Neutrophil (primary cell): Measurements from ENCODE around the gene SAP30BP.

ENCODE experiments used
- H3K27ac ChIP-seq: fragments of 200-600 bp; sonication (generic); 2 replicates; pipeline ENCODE4 v1.5.1; 2016; ENCODE audit warnings: mild to moderate bottlenecking, moderate library complexity
- H3K27me3 ChIP-seq: fragments of 200-600 bp; sonication (generic); 2 replicates; pipeline ENCODE4 v1.6.0; 2016; ENCODE audit warnings: mild to moderate bottlenecking
- H3K36me3 ChIP-seq: fragments of 200-600 bp; sonication (generic); 2 replicates; pipeline ENCODE4 v1.5.1; 2017
- H3K4me1 ChIP-seq, 2 experiments: fragments of 200-600 bp in 1 of 2; sonication (generic) in 1 of 2; 1 replicate in 1 of 2; 2 replicates in 1 of 2; pipeline versions ENCODE4 v1.5.1 to v1.6.1; 2013 to 2016; ENCODE audit warnings: low read depth in 1 of 2, low read length in 1 of 2, mild to moderate bottlenecking in 1 of 2, moderate library complexity in 1 of 2; ENCODE audit not compliant: control insufficient read depth in 1 of 2, insufficient read depth in 1 of 2
- H3K4me3 ChIP-seq, 2 experiments: fragments of 200-600 bp in 1 of 2; sonication (generic) in 1 of 2; 1 replicate in 1 of 2; 2 replicates in 1 of 2; pipeline ENCODE4 v1.5.1; 2013 to 2016; ENCODE audit warnings: low read depth in 1 of 2, low read length in 1 of 2, mild to moderate bottlenecking in 1 of 2, moderate library complexity in 1 of 2
- H3K9me3 ChIP-seq: fragments of 200-600 bp; sonication (generic); 2 replicates; pipeline ENCODE4 v1.5.1; 2016
- TF ChIP-seq, protein P1 (sequence below): fragments of 200-600 bp; sonication (generic); IDR thresholded peaks from 2 replicates; pipeline ENCODE4 v1.5.1; 2016; ENCODE audit warnings: antibody characterized with exemption

Gene SAP30BP

DNA sequence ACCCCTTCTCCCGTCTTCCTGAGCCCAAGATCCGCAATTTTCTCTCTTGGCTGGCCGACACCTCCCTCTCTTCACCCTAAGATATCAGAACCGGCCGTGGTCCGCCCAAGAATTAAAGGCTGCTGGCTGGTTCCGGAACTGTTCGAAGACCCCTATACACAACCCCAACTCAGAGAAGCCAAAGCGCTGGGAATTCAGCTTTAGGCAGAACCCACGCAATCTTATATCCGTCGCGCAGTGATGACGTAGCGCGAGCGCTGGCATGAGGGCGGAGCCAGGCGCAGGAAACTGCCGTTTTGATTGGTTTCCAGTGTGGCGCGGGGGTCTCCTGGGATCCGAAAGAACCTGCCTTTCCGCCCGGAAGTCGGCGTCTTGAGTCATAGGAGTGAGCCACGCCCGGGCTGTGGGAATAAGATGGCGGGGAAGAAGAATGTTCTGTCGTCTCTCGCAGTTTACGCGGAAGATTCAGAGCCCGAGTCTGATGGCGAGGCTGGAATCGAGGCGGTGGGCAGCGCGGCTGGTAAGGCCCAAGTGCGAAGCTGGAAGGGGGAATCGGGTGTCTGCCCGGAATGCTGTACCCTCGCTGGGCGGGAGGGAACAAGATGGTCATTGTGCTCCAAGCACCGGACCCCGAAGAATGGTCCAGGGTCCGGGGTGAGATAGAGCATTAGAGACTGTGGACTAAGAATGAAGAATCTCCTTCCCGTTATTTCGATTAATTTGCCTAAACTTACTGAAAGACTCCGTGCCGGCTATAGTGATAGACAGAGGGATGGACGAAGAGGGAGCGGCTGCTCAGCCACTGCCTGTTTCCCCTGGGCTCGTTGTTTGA is at the start of gene SAP30BP, which contains the start of gene RECQL5:
SAP30BP (plus strand) TSS at position 380 of the 832 bp plus-strand sequence; CDS start at position 415, 35 bp downstream.
RECQL5 (minus strand) TSS at position 196 of the 832 bp plus-strand sequence. CDS start 597 bp downstream, outside the sequence.
- peaks cover 18 to 21% of the 10 kb centered on the region in 2 experiments for H3K4me1 ChIP-seq
- H3K27me3 ChIP-seq, result no peaks in the 10 kb centered on the region
- H3K9me3 ChIP-seq, result no peaks in the 10 kb centered on the region
- TF ChIP-seq, protein P1, sequence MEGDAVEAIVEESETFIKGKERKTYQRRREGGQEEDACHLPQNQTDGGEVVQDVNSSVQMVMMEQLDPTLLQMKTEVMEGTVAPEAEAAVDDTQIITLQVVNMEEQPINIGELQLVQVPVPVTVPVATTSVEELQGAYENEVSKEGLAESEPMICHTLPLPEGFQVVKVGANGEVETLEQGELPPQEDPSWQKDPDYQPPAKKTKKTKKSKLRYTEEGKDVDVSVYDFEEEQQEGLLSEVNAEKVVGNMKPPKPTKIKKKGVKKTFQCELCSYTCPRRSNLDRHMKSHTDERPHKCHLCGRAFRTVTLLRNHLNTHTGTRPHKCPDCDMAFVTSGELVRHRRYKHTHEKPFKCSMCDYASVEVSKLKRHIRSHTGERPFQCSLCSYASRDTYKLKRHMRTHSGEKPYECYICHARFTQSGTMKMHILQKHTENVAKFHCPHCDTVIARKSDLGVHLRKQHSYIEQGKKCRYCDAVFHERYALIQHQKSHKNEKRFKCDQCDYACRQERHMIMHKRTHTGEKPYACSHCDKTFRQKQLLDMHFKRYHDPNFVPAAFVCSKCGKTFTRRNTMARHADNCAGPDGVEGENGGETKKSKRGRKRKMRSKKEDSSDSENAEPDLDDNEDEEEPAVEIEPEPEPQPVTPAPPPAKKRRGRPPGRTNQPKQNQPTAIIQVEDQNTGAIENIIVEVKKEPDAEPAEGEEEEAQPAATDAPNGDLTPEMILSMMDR, result no peak
- peak within 1 kb of the TSS; percentile 91 to 99 for H3K4me3 ChIP-seq
- peaks cover 40% of the 10 kb centered on the region for H3K36me3 ChIP-seq
- peak within 1 kb of the TSS; percentile 91 for H3K27ac ChIP-seq

DNA sequence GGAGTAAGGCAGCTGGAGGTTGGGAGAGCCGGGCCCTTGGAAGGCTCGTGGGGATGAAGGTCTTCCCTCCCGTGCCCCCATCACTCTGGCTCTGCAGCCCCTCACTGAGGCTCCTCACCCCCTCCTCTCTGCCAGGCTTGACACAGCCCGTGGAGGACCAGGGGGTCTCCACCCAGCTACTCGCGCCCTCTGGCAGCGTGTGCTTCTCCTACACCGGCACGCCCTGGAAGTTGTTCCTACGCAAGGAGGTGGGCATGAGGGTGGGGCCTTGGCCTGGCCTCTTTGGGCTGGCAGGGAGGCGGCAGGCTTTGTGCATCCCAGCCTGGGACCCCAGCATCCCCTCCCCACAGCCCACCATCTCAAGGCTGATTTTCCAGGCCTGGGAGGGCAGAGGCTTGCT is 49.5 kb upstream of the SAP30BP start:
- no peaks in the 10 kb centered on the region for H3K27me3 ChIP-seq
- TF ChIP-seq, protein P1, result no peak
- H3K27ac ChIP-seq, result no peak overlapping the region
- no peak overlapping the region for H3K4me3 ChIP-seq
- H3K36me3 ChIP-seq, result peaks cover 100% of the 10 kb centered on the region
- H3K4me1 ChIP-seq, result no peaks in the 10 kb centered on the region
- H3K9me3 ChIP-seq, result no peaks in the 10 kb centered on the region

DNA sequence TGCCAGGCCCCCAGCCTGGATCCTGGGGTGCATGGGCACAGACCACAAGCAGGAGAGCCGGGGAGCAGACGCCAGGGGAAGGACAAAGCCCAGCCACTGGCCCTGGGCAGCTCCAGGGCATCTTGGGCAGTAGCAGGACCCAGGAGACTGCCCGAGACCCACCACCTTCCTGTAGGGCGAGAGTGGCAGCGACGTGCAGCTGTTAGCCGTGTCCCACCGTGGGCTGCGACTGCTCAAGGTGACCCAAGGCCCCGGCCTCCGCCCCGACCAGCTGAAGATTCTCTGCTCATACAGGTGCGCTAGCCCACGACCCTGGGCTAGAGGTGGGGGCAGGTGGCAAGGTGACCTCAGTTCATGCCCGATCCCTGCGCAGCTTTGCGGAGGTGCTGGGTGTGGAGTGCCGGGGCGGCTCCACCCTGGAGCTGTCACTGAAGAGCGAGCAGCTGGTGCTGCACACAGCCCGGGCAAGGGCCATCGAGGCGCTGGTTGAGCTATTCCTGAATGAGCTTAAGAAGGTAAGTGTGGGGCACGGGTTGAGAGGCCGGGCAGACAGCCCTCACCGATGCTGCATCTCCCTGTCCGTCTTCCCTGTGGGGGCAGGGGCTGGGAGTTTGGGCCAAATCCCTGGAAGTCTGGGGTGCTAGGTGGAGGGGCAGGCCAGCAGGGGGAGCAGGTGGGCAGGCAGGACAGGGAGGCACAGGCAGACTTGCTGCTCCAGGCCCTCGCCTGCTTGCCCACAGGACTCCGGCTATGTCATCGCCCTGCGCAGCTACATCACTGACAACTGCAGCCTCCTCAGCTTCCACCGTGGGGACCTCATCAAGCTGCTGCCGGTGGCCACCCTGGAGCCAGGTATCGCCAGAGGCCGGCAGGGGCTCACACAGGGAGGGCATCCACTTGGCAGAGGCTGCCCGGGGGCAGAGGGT is 47.4 kb upstream of the SAP30BP start:
- Histone ChIP-seq H3K9me3 (no peaks in the 10 kb centered on the region), H3K4me3 (no peak overlapping the region), H3K36me3 (peaks cover 100% of the 10 kb centered on the region), H3K4me1 (no peaks in the 10 kb centered on the region), H3K27ac (no peak overlapping the region), H3K27me3 (no peaks in the 10 kb centered on the region)
- TF ChIP-seq, protein P1, result no peak

DNA sequence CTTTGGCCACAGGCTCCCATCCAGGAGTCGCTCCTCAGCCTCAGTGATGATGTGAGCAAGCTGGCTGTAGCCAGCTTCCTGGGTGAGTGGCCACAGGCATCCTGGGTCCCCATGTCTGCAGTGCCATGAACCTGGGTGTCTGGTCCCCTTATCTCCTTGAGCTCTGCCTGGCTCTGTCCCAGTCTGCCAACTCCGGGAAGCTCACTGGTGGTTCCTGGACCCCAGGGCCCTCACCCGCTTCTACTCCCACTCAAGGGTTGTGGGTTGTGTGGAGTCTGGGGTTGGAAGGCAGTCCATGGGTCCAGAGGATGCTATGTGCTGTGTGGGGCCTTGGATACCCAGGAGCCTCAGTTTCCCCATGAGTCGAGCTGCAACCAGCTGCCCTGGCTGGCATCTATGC is 45.6 kb upstream of the SAP30BP start:
- no peaks in the 10 kb centered on the region for H3K27me3 ChIP-seq
- no peak overlapping the region for H3K4me3 ChIP-seq
- no peak overlapping the region for H3K27ac ChIP-seq
- TF ChIP-seq, protein P1, result no peak
- H3K4me1 ChIP-seq, result no peaks in the 10 kb centered on the region
- H3K9me3 ChIP-seq, result no peaks in the 10 kb centered on the region
- H3K36me3 ChIP-seq, result peaks cover 100% of the 10 kb centered on the region

DNA sequence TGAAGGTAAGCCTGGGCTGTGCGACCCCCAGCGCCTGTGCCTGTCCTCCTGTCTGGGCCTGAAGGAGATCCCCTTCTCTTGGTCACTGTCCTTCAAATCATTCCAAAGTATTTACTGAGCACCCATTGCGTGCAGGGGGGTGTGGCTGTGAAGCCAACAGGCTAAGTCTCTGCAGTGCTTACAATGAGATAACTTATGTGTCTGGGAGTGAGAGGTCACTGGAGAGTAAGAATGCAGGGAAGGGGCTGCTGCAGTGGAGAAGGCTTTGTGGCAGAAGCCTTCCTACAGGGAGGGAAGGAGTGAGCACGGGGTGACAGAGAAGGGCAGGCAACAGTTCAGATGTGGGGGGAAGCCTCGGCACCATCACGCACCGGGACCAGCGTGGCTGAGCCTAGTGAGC is 45.1 kb upstream of the SAP30BP start:
- Histone ChIP-seq H3K36me3 (peaks cover 100% of the 10 kb centered on the region), H3K4me1 (no peaks in the 10 kb centered on the region), H3K27ac (no peak overlapping the region), H3K9me3 (no peaks in the 10 kb centered on the region), H3K4me3 (no peak overlapping the region), H3K27me3 (no peaks in the 10 kb centered on the region)
- TF ChIP-seq, protein P1, result no peak
